22Rv1 (cell line): ENCODE results near the gene HACD4.

Source experiments
- ZFX ChIP-seq: fragments of 450-650 bp; IDR thresholded peaks from 2 replicates; pipeline ENCODE4 v1.6.1; 2017; ENCODE audit warnings: antibody characterized with exemption, borderline replicate concordance
- TF ChIP-seq, protein P1 (sequence below): fragments of 450-650 bp; IDR thresholded peaks from 2 replicates; pipeline ENCODE4 v1.5.1; 2017; ENCODE audit warnings: mild to moderate bottlenecking

DNA sequence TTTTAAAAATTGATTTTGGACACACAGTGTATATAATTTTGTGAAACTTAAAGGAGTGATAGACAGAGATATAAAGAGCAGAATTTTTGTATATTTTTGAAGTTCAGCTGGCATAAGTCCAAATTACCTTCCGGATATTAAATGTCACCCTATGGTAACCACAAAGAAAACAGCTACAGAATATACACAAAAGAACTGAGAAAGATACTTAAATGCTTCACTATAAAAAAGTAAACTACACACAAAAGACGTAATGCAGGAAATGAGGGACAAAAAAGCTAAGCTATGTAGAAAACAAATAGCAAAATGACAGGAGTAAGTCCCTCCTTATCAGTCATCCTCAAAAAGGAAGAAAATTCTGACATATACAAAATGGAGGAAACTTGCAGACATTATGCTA lies 29.4 kb downstream of the HACD4 start:
- TF ChIP-seq, protein P1, sequence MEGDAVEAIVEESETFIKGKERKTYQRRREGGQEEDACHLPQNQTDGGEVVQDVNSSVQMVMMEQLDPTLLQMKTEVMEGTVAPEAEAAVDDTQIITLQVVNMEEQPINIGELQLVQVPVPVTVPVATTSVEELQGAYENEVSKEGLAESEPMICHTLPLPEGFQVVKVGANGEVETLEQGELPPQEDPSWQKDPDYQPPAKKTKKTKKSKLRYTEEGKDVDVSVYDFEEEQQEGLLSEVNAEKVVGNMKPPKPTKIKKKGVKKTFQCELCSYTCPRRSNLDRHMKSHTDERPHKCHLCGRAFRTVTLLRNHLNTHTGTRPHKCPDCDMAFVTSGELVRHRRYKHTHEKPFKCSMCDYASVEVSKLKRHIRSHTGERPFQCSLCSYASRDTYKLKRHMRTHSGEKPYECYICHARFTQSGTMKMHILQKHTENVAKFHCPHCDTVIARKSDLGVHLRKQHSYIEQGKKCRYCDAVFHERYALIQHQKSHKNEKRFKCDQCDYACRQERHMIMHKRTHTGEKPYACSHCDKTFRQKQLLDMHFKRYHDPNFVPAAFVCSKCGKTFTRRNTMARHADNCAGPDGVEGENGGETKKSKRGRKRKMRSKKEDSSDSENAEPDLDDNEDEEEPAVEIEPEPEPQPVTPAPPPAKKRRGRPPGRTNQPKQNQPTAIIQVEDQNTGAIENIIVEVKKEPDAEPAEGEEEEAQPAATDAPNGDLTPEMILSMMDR, result no peak
- TF ChIP-seq ZFX, result no peak
